ENCODE results near the gene INHBE.
"Not testable (repeated sequence)": the region's sequence is repeated elsewhere in the genome, so short reads cannot be mapped to it uniquely, and the experiment has no call there.

Gene INHBE

DNA sequence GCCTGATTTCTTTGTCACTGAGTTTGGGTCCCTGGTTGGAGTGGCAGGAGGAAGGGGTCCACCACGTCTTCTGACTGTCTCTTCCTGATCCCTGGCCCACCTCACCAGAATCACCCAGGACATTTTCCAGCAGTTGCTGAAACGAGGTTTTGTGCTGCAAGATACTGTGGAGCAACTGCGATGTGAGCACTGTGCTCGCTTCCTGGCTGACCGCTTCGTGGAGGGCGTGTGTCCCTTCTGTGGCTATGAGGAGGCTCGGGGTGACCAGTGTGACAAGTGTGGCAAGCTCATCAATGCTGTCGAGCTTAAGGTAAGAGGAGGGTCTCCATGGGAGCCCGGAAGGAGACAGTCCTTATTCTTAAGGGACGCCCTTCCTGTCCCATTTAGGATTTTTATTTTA, 45.1 kb downstream of the INHBE start:
- DNase-seq = no peak

DNA sequence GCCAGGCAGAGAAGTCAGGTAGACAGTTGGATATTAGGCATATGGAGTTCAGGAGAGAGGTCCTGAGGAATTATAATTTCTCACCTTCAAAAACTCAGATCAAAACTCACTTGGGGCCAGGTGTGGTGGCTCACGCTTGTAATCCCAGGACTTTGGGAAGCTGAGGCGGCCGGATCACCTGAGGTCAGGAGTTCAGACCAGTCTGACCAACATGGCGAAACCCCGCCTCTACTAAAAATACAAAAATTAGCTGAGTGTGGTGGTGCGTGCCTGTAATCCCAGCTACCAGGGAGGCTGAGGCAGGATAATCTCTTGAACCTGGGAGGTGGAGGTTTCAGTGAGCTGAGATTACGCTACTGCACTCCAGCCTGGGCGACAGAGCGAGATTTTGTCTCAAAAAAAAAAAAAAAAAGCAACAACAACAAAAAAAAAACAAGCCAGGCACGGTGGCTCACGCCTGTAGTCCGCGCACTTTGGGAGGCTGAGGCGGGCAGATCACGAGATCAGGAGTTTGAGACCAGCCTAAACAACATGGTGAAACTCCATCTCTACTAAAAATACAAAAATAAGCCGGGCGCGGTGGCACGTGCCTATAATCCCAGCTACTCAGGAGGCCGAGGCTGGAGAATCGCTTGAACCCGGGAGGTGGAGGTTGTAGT, 47.3 kb downstream of the INHBE start:
- not testable (repeated sequence) for DNase-seq

GRCh38 chr12:57506541-57506940, 51.4 kb downstream of the INHBE start:
- not testable (repeated sequence) for DNase-seq
